ENCODE data around the gene DESI2. TPM values are rescaled to one million over a fixed set of nuclear protein-coding genes. Genes with fewer than 3 reads are reported as not detected.

Gene DESI2
- total RNA-seq, 4 donors from 2014 or later, result 22.8 to 33.0 (median 25.3) TPM

- Histone ChIP-seq H3K4me1 (no peaks in the 10 kb centered on the region), H3K36me3 (no peaks in the 10 kb centered on the region), H3K9me3 (no peaks in the 10 kb centered on the region), H3K4me3 (no peak overlapping the region), H3K27ac (no peak overlapping the region), H3K27me3 (no peaks in the 10 kb centered on the region)
- in situ Hi-C loops (cut with MboI; ENCODE audit: low sequenced_read_pairs in 4 of 4) (no loop called here), intact Hi-C loops (cut with DNase I; ENCODE audit: low total_unique reads) (no loop called here)
- ATAC-seq, result no peak
- TF ChIP-seq CTCF (IDR thresholded peaks at IDR 0.05 in 4 of 5, conservative IDR thresholded peaks at IDR 0.05 in 1 of 5) (no peak), POLR2A (IDR thresholded peaks at IDR 0.05) (no peak)
- no peak for DNase-seq
Observed at GRCh38 chr1:244751271-244751895, 98.5 kb downstream of the DESI2 start.

GRCh38 chr1:244755673-244756072, 102.7 kb downstream of the DESI2 start:
- Histone ChIP-seq H3K4me1 (no peaks in the 10 kb centered on the region), H3K27me3 (no peaks in the 10 kb centered on the region), H3K36me3 (no peaks in the 10 kb centered on the region), H3K27ac (no peak overlapping the region), H3K9me3 (no peaks in the 10 kb centered on the region), H3K4me3 (no peak overlapping the region)
- ATAC-seq (no peak), DNase-seq (no peak)
- intact Hi-C loops (cut with DNase I; ENCODE audit: low total_unique reads) (no loop called here), in situ Hi-C loops (cut with MboI; ENCODE audit: low sequenced_read_pairs in 4 of 4) (no loop called here)
- TF ChIP-seq POLR2A (IDR thresholded peaks at IDR 0.05), result no peak
- no peak for TF ChIP-seq CTCF (IDR thresholded peaks at IDR 0.05 in 4 of 5, conservative IDR thresholded peaks at IDR 0.05 in 1 of 5)

- Histone ChIP-seq H3K4me1 (no peaks in the 10 kb centered on the region), H3K27ac (no peak overlapping the region), H3K4me3 (no peak overlapping the region), H3K27me3 (no peaks in the 10 kb centered on the region), H3K36me3 (no peaks in the 10 kb centered on the region), H3K9me3 (no peaks in the 10 kb centered on the region)
- DNase-seq, result no peak
- TF ChIP-seq POLR2A (IDR thresholded peaks at IDR 0.05) (no peak), CTCF (IDR thresholded peaks at IDR 0.05 in 4 of 5, conservative IDR thresholded peaks at IDR 0.05 in 1 of 5) (no peak)
- in situ Hi-C loops (cut with MboI; ENCODE audit: low sequenced_read_pairs in 4 of 4) (no loop called here), intact Hi-C loops (cut with DNase I; ENCODE audit: low total_unique reads) (no loop called here)
- ATAC-seq, result no peak
Observed at GRCh38 chr1:244757091-244757939, 104.4 kb downstream of the DESI2 start.

Other genes with a start within 250 kb of the DESI2 start
- gene ADSS2, start 201.2 kb upstream of the DESI2 start, total RNA-seq, result 10 to 100 TPM in 2 of 4 donors, 1 to 10 TPM in 2; 8.0 to 18.4 (median 9.9) TPM
- gene CATSPERE, start 191.9 kb upstream of the DESI2 start, total RNA-seq, result under 1 TPM in 3 of 4 donors, not detected in 1; 0.49 to 0.58 (median 0.56) TPM
- 10 to 100 TPM; 22.7 to 72.0 (median 35.4) TPM for gene COX20, start 182.5 kb downstream of the DESI2 start, total RNA-seq
- gene HNRNPU, start 211.4 kb downstream of the DESI2 start, total RNA-seq, result 100 to 1,000 TPM; 167 to 243 (median 207) TPM